A673 (cell line): ENCODE data around the gene PNLIPRP2. TPM values are rescaled to one million over a fixed set of nuclear protein-coding genes. Genes with fewer than 3 reads are reported as not detected.

Experiments used
- BruUV-seq: library from RNA; stranded (reverse); fragments of 400-500 nt; replicated peaks from 2 replicates; lab custom pipeline; 2021; lab: Mats Ljungman, UMichigan
- CTCF ChIA-PET: fragments of 300-600 bp; sonication (Branson Sonifier 250); formaldehyde crosslinking; loops from one replicate; lab custom pipeline; 2022; ENCODE audit warnings: antibody characterized with exemption; lab: Charles Lee
- POLR2A ChIA-PET: fragments of 300-600 bp; sonication (Branson Sonifier 250); formaldehyde crosslinking; loops from one replicate; lab custom pipeline; 2022; ENCODE audit warnings: antibody characterized with exemption; ENCODE audit not compliant: low non-redundant PET; lab: Charles Lee
- DNase-seq: peaks from one replicate; pipeline ENCODE4 v3.0.0-alpha.2; 2015; ENCODE audit warnings: low spot score
- H3K27ac ChIP-seq: fragments of 200-600 bp; sonication (generic); 2 replicates; pipeline ENCODE4 v1.5.1; 2016; ENCODE audit warnings: mixed run types, low read depth, mild to moderate bottlenecking, mixed read lengths, antibody characterized with exemption, low read length; ENCODE audit not compliant: poor library complexity, severe bottlenecking
- H3K27me3 ChIP-seq: fragments of 200-600 bp; sonication (generic); replicated peaks from 2 replicates; pipeline ENCODE4 v1.6.1; 2017; ENCODE audit warnings: mixed run types, low read depth, mild to moderate bottlenecking, mixed read lengths, antibody characterized with exemption, low read length; ENCODE audit not compliant: insufficient read depth, poor library complexity
- H3K36me3 ChIP-seq: fragments of 200-600 bp; sonication (generic); 2 replicates; pipeline ENCODE4 v1.6.1; 2016; ENCODE audit warnings: mixed run types, mild to moderate bottlenecking, mixed read lengths, antibody characterized with exemption, low read length; ENCODE audit not compliant: insufficient read depth, poor library complexity, severe bottlenecking
- H3K4me1 ChIP-seq: fragments of 200-600 bp; sonication (generic); 2 replicates; pipeline ENCODE4 v1.6.1; 2017; ENCODE audit warnings: mixed run types, mild to moderate bottlenecking, mixed read lengths, antibody characterized with exemption, low read length; ENCODE audit not compliant: insufficient read depth, poor library complexity, severe bottlenecking
- H3K4me3 ChIP-seq: fragments of 200-600 bp; sonication (generic); 2 replicates; pipeline ENCODE4 v1.5.1; 2016; ENCODE audit warnings: low read depth, mixed run types, mild to moderate bottlenecking, mixed read lengths, low read length; ENCODE audit not compliant: poor library complexity, severe bottlenecking
- H3K9me3 ChIP-seq: fragments of 200-600 bp; sonication (generic); 2 replicates; pipeline ENCODE4 v1.6.1; 2016; ENCODE audit warnings: mixed run types, low read depth, mild to moderate bottlenecking, mixed read lengths, antibody characterized with exemption, low read length; ENCODE audit not compliant: poor library complexity, severe bottlenecking
- CTCF ChIP-seq: fragments of 300-800, 200-600 bp; sonication (generic); conservative IDR thresholded peaks from 2 replicates; pipeline ENCODE4 v1.5.1; 2017; ENCODE audit warnings: low read depth, mild to moderate bottlenecking, antibody characterized with exemption, low read length, moderate library complexity, mixed read lengths
- EZH2 ChIP-seq: fragments of 200-600 bp; sonication (generic); IDR thresholded peaks from 2 replicates; pipeline ENCODE4 v1.6.1; 2017; ENCODE audit warnings: borderline replicate concordance, low read depth, mild to moderate bottlenecking, mixed read lengths, antibody characterized with exemption, low read length; ENCODE audit not compliant: poor library complexity, severe bottlenecking
- intact Hi-C: fragments of 100-400 bp; cut with micrococcal nuclease; formaldehyde crosslinking; loops from one replicate; pipeline ENCODE4 v1.10.0; 2022; ENCODE audit not compliant: unreplicated experiment
- total RNA-seq: library from RNA; stranded (reverse); gene quantifications from 2 replicates; pipeline ENCODE4 v1.2.3, GENCODE V29; 2021

PNLIPRP2 gene
- total RNA-seq, 1 experiment from 2014 or later, result not detected

- CTCF ChIA-PET, result no interaction called here
- Histone ChIP-seq H3K9me3 (no peaks in the 10 kb centered on the region), H3K27ac (no peak overlapping the region), H3K27me3 (no peaks in the 10 kb centered on the region), H3K4me3 (no peak overlapping the region), H3K4me1 (no peaks in the 10 kb centered on the region), H3K36me3 (no peaks in the 10 kb centered on the region)
- TF ChIP-seq CTCF (no peak), EZH2 (no peak)
- POLR2A ChIA-PET, result no interaction called here
- DNase-seq, result no peak
- no TSS peak for BruUV-seq
- intact Hi-C loops, result no loop called here
These were observed 27.5 kb upstream of the PNLIPRP2 start for GRCh38 chr10:116593139-116593740.

- CTCF ChIA-PET, result no interaction called here
- TF ChIP-seq EZH2 (no peak), CTCF (no peak)
- DNase-seq, result no peak
- Histone ChIP-seq H3K9me3 (no peaks in the 10 kb centered on the region), H3K36me3 (no peaks in the 10 kb centered on the region), H3K4me3 (no peak overlapping the region), H3K27ac (no peak overlapping the region), H3K4me1 (no peaks in the 10 kb centered on the region), H3K27me3 (no peaks in the 10 kb centered on the region)
- intact Hi-C loops, result no loop called here
- BruUV-seq, result no TSS peak
- POLR2A ChIA-PET, result no interaction called here
These were observed 26.2 kb upstream of the PNLIPRP2 start for GRCh38 chr10:116594525-116595035.

GRCh38 chr10:116596062-116596461 is 24.7 kb upstream of the PNLIPRP2 start:
- Histone ChIP-seq H3K27me3 (no peaks in the 10 kb centered on the region), H3K36me3 (no peaks in the 10 kb centered on the region), H3K4me3 (no peak overlapping the region), H3K27ac (no peak overlapping the region), H3K9me3 (no peaks in the 10 kb centered on the region), H3K4me1 (no peaks in the 10 kb centered on the region)
- POLR2A ChIA-PET, result no interaction called here
- no peak for DNase-seq
- CTCF ChIA-PET, result no interaction called here
- TF ChIP-seq EZH2 (no peak), CTCF (no peak)
- intact Hi-C loops, result no loop called here
- no TSS peak for BruUV-seq
